Muscle of leg (tissue), 11 donors: ENCODE data around the gene ZBED1. TPM values are rescaled to one million over a fixed set of nuclear protein-coding genes. Genes with fewer than 3 reads are reported as not detected.

ENCODE experiments used
- DNase-seq: peaks from one replicate; pipeline ENCODE4 v3.0.0; 2013
- H3K27ac ChIP-seq: one replicate; pipeline ENCODE4 v1.5.1; 2013; ENCODE audit warnings: mild to moderate bottlenecking, low read length, control low read depth
- H3K27me3 ChIP-seq: one replicate; pipeline ENCODE4 v1.6.1; 2013; ENCODE audit warnings: low read length; ENCODE audit not compliant: control insufficient read depth, insufficient read depth
- H3K36me3 ChIP-seq: one replicate; pipeline ENCODE4 v1.6.1; 2013; ENCODE audit warnings: low read length; ENCODE audit not compliant: control insufficient read depth, insufficient read depth
- H3K4me1 ChIP-seq: one replicate; pipeline ENCODE4 v1.6.1; 2013; ENCODE audit warnings: low read length; ENCODE audit not compliant: control insufficient read depth, insufficient read depth
- H3K4me3 ChIP-seq: one replicate; pipeline ENCODE4 v1.5.1; 2013; ENCODE audit warnings: low read length, control low read depth
- H3K9me3 ChIP-seq: replicated peaks from 2 replicates; pipeline ENCODE4 v1.6.1; 2013; ENCODE audit warnings: low read depth, low read length; ENCODE audit not compliant: control insufficient read depth
- WGBS: methylation state at CpG from one replicate; pipeline ENCODE4 v1.1.5; 2013; ENCODE audit warnings: missing lambda C conversion rate; ENCODE audit not compliant: insufficient coverage; 5-methylcytosine and 5-hydroxymethylcytosine counted together
- polyA plus RNA-seq, 8 donors: library from polyadenylated mRNA; unstranded; fragments of 120-200 nt; gene quantifications; one replicate each; pipeline versions ENCODE4 v1.2.1 to v1.2.3, GENCODE V29; 2013; ENCODE audit warnings: inconsistent platforms in 1 of 8, low replicate concordance in 1 of 8; ENCODE audit not compliant: insufficient read length in 8 of 8, insufficient read depth in 1 of 8
- total RNA-seq: library from RNA; stranded (reverse); fragments of 120-200 nt; gene quantifications from one replicate; pipeline ENCODE4 v1.2.4, GENCODE V29; 2013

The ZBED1 gene
- total and polyA plus RNA-seq, 9 donors, result 16.4 to 30.4 (median 27.1) TPM

- 92% methylated on average over 31 of the region's 31 CpGs for WGBS
- DNase-seq, result no peak
- H3K36me3 ChIP-seq, result peaks cover 4% of the 10 kb centered on the region
- H3K27me3 ChIP-seq, result no peaks in the 10 kb centered on the region
- peaks cover 8% of the 10 kb centered on the region for H3K9me3 ChIP-seq
- H3K4me1 ChIP-seq, result no peaks in the 10 kb centered on the region
- H3K4me3 ChIP-seq, result no peak overlapping the region
- H3K27ac ChIP-seq, result no peak overlapping the region
Observed at GRCh38 chrX:2445662-2446623, 54.8 kb downstream of the ZBED1 start.

- H3K4me3 ChIP-seq, result no peak overlapping the region
- H3K27me3 ChIP-seq, result no peaks in the 10 kb centered on the region
- WGBS, result 100% methylated on average over 1 of the region's 7 CpGs
- no peak overlapping the region for H3K27ac ChIP-seq
- H3K9me3 ChIP-seq, result peaks cover 15% of the 10 kb centered on the region
- no peak for DNase-seq
- H3K36me3 ChIP-seq, result peaks cover 8% of the 10 kb centered on the region
- H3K4me1 ChIP-seq, result no peaks in the 10 kb centered on the region
Observed at GRCh38 chrX:2442694-2443093, 58.1 kb downstream of the ZBED1 start.

- DNase-seq, result no peak
- Histone ChIP-seq H3K27ac (no peak overlapping the region), H3K36me3 (peaks cover 6% of the 10 kb centered on the region), H3K4me1 (no peaks in the 10 kb centered on the region), H3K27me3 (no peaks in the 10 kb centered on the region), H3K4me3 (no peak overlapping the region), H3K9me3 (peaks cover 10% of the 10 kb centered on the region)
- 93% methylated on average over 3 of the region's 5 CpGs for WGBS
Observed at GRCh38 chrX:2441466-2441865, 59.3 kb downstream of the ZBED1 start.

GRCh38 chrX:2439613-2440012, 61.2 kb downstream of the ZBED1 start:
- peaks cover 4% of the 10 kb centered on the region for H3K36me3 ChIP-seq
- WGBS, result 100% methylated on average over 4 of the region's 8 CpGs
- H3K27ac ChIP-seq, result no peak overlapping the region
- no peak for DNase-seq
- no peaks in the 10 kb centered on the region for H3K4me1 ChIP-seq
- H3K4me3 ChIP-seq, result no peak overlapping the region
- no peaks in the 10 kb centered on the region for H3K27me3 ChIP-seq
- peaks cover 7% of the 10 kb centered on the region for H3K9me3 ChIP-seq

Other genes with a start within 250 kb of the ZBED1 start
- 11.4 TPM for gene DHRSX, start within 50 bp of the ZBED1 start, total RNA-seq
- 10 to 100 TPM; 12.7 to 19.1 (median 14.4) TPM for gene DHRSX, start within 50 bp of the ZBED1 start, polyA plus RNA-seq
- 158 TPM for gene CD99, start 190.3 kb upstream of the ZBED1 start, total RNA-seq
- 100 to 1,000 TPM; 265 to 382 (median 326) TPM for gene CD99, start 190.3 kb upstream of the ZBED1 start, polyA plus RNA-seq